ENCODE results near the gene MEF2A. TPM values are rescaled to one million over a fixed set of nuclear protein-coding genes. Genes with fewer than 3 reads are reported as not detected.
A peak's percentile ranks its signal among the peaks of the same experiment; 100 is the strongest.

The MEF2A gene
- total and polyA plus RNA-seq, 12 donors = 20.6 to 91.7 (median 50.1) TPM

GRCh38 chr15:99686290-99686689, 120.5 kb downstream of the MEF2A start:
- no peak overlapping the region for H3K4me3 ChIP-seq
- H3K27me3 ChIP-seq = no peaks in the 10 kb centered on the region
- WGBS, 4 donors = 88 to 100% (median 99%) methylated on average over 1 of the region's 1 CpG
- no peak overlapping the region for H3K27ac ChIP-seq
- TF ChIP-seq POLR2A (IDR thresholded peaks at IDR 0.05) = no peak
- TF ChIP-seq CTCF (IDR thresholded peaks at IDR 0.05) = no peak
- intact Hi-C loops (cut with DNase I) = no loop called here
- H3K36me3 ChIP-seq (replicated peaks in 1 of 2) = peaks cover 0 to 6% of the 10 kb centered on the region in 2 donors
- DNase-seq = no peak
- H3K9me3 ChIP-seq (replicated peaks in 1 of 3) = no peaks in the 10 kb centered on the region
- H3K4me1 ChIP-seq (replicated peaks in 1 of 2) = no peaks in the 10 kb centered on the region

DNA sequence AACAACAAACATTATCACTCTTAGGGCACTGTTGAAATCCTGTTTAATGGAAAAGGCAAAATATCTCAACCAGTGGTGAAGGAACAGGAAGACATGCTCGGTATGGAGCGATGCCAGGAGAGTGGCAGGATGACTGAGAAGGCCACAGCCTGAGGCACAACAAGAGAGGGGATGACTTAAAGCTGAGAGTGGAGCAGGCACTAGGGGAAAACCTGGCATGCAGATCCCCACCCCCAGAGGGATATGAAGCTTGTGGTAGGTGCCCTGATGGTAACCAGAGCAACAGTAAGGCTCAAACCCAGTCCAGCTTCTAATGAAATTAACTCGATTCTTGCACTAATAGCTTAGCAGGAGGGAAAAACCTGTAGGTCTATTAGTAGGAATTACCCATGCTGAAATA, 127.0 kb downstream of the MEF2A start:
- Histone ChIP-seq H3K27ac (no peak overlapping the region), H3K4me3 (no peak overlapping the region), H3K9me3 (replicated peaks in 1 of 3) (no peaks in the 10 kb centered on the region), H3K36me3 (replicated peaks in 1 of 2) (peaks cover 0 to 17% of the 10 kb centered on the region in 2 donors), H3K27me3 (no peaks in the 10 kb centered on the region), H3K4me1 (replicated peaks in 1 of 2) (no peaks in the 10 kb centered on the region)
- DNase-seq = peak in 2 of 7 donors; percentile 34 to 37
- intact Hi-C loops (cut with DNase I) = loop anchor here in 1 of 2 donors (10.0 kb wide), 1 partner anchor 128 kb away; the partner anchor contains the start of gene MEF2A
- WGBS, 4 donors = 84 to 95% (median 88%) methylated on average over 3 of the region's 3 CpGs
- no peak for TF ChIP-seq CTCF (IDR thresholded peaks at IDR 0.05)
- no peak for TF ChIP-seq POLR2A (IDR thresholded peaks at IDR 0.05)

DNA sequence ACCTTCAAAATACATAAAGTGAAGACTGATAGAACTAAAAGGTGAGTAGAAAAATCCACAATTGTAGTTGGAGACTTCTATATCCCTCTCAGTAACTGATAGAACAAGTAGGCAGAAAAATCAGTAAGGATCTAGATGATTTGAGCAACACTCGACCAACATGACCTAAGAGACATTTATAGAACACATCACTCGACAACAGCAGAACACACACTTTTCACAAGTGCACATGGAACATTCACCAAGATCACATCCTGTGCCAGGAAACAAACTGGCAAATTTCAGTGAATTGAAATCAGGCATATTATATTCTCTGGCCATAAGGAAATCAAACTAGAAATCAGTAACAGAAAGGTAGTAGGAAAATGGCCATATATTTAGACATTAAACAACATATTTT, 130.3 kb downstream of the MEF2A start:
- intact Hi-C loops (cut with DNase I) = loop anchor here in 1 of 2 donors (10.0 kb wide), 1 partner anchor 131 kb away; the partner anchor contains the start of gene MEF2A
- peaks cover 0 to 13% of the 10 kb centered on the region in 2 donors for H3K36me3 ChIP-seq (replicated peaks in 1 of 2)
- no peaks in the 10 kb centered on the region for H3K4me1 ChIP-seq (replicated peaks in 1 of 2)
- no peaks in the 10 kb centered on the region for H3K9me3 ChIP-seq (replicated peaks in 1 of 3)
- 72 to 83% (median 78%) methylated on average over 2 of the region's 2 CpGs for WGBS, 4 donors
- DNase-seq = no peak
- no peaks in the 10 kb centered on the region for H3K27me3 ChIP-seq
- H3K27ac ChIP-seq = no peak overlapping the region
- H3K4me3 ChIP-seq = no peak overlapping the region
- TF ChIP-seq CTCF (IDR thresholded peaks at IDR 0.05) = no peak
- TF ChIP-seq POLR2A (IDR thresholded peaks at IDR 0.05) = no peak

GRCh38 chr15:99702895-99703602, 137.3 kb downstream of the MEF2A start:
- no peaks in the 10 kb centered on the region for H3K36me3 ChIP-seq (replicated peaks in 1 of 2)
- intact Hi-C loops (cut with DNase I) = no loop called here
- no peak for DNase-seq
- H3K27me3 ChIP-seq = no peaks in the 10 kb centered on the region
- peak overlapping the region in 1 of 4 donors; percentile 46 for H3K4me3 ChIP-seq
- 50 to 52% (median 51%) methylated on average over 4 of the region's 4 CpGs for WGBS, 4 donors
- TF ChIP-seq POLR2A (IDR thresholded peaks at IDR 0.05) (no peak), CTCF (IDR thresholded peaks at IDR 0.05) (no peak)
- no peaks in the 10 kb centered on the region for H3K9me3 ChIP-seq (replicated peaks in 1 of 3)
- peak overlapping the region in 4 of 5 donors; percentile 66 to 77 (median 72) for H3K27ac ChIP-seq
- H3K4me1 ChIP-seq (replicated peaks in 1 of 2) = peaks cover 6 to 21% of the 10 kb centered on the region in 2 donors
